Measurements from ENCODE around the gene BAX. TPM values are rescaled to one million over a fixed set of nuclear protein-coding genes. Genes with fewer than 3 reads are reported as not detected.

BAX gene
- total and polyA plus RNA-seq, 9 of the 15 experiments (the other 6 are each of a cell fraction or from before 2014, with no cell fraction given) = 3.2 to 95.4 (median 44.5) TPM

GRCh38 chr19:48965806-48966540 is 11.3 kb downstream of the BAX start (continued):
- peak in 1 of 2 experiments; percentile 98 for TF ChIP-seq AFF1 (IDR thresholded peaks at IDR 0.05; ENCODE audit: low read depth in 1 of 2, partially characterized antibody in 2 of 2)
- TF ChIP-seq ZNF165 (CRISPR knock-in tag; IDR thresholded peaks at IDR 0.05; ENCODE audit: borderline replicate concordance) = no peak
- TF ChIP-seq ZEB2 (IDR thresholded peaks at IDR 0.05) = no peak
- no peak for TF ChIP-seq TBP (optimal IDR thresholded peaks at IDR 0.05; ENCODE audit: low read depth, low read length)
- TF ChIP-seq HCFC1 (IDR thresholded peaks at IDR 0.05; ENCODE audit: low read depth, low read length) = peak; percentile 93
- peak; percentile 12 for TF ChIP-seq SUPT5H (IDR thresholded peaks at IDR 0.05)
- no peak for TF ChIP-seq HNRNPK (IDR thresholded peaks at IDR 0.05; ENCODE audit: low read depth, low read length, poor library complexity, severe bottlenecking)
- TF ChIP-seq ZNF766 (CRISPR knock-in tag; conservative IDR thresholded peaks at IDR 0.05) = peak; percentile 57
- TF ChIP-seq WHSC1 (IDR thresholded peaks at IDR 0.05; ENCODE audit: low read length) = no peak
- no peak for TF ChIP-seq FUS (optimal IDR thresholded peaks at IDR 0.05; ENCODE audit: low read depth, low read length)
- TF ChIP-seq ZKSCAN3 (CRISPR knock-in tag; IDR thresholded peaks at IDR 0.05) = no peak
- no peak for TF ChIP-seq SETDB1 (IDR thresholded peaks at IDR 0.05; ENCODE audit: low read length)
- TF ChIP-seq CUX1 (CRISPR knock-in tag; IDR thresholded peaks at IDR 0.05) = no peak
- no peak; the same call in 1 of the 2 replicates for TF ChIP-seq ARID1B (IDR thresholded peaks at IDR 0.05)
- TF ChIP-seq ZNF57 (CRISPR knock-in tag; IDR thresholded peaks at IDR 0.05) = no peak
- TF ChIP-seq ATF4 (CRISPR knock-in tag; IDR thresholded peaks at IDR 0.05) = peak; percentile 6; the same call in 1 of the 2 replicates
- no peak for TF ChIP-seq ZNF146 (CRISPR knock-in tag; IDR thresholded peaks at IDR 0.05; ENCODE audit: unreplicated experiment)
- 0 out of 2 replicates have a peak, but pooled peaks have one; percentile 69 for TF ChIP-seq BRD4 (IDR thresholded peaks at IDR 0.05)
